ENCODE measurements around the gene CAPN9.

Gene CAPN9

DNA sequence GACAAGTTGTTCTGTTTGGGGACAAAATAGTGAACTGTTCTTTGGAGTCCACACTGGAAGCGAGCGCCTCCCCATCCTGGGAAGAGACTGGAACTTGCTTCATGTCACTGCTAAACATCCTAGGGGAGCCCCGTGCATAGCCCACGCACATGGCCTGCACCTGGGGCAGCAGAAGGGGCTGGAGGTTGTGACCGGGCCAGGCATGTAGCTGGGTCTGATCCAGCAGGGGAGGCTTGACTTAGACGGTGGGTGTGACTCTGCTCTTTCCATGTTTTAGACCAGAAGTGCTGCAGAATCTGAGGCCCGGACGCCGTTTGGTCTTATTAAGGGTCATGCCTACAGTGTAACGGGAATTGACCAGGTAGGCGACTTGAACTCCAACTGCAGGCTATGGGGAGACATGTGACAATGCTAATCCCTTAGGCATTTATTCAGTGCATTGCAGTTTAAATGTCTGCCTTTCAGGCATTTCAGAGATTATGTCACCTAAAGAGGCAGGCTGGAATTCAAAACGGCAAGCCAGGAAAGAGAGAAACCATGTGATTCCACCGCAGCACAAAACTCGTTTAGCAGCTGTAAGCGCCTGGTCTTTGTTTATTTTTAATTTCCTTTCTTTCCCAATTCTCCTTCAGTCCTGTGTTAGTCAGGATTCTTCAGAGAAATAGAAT, 21.8 kb downstream of the CAPN9 start:
- peak; percentile 32 for DNase-seq (ENCODE audit: low spot score)

DNA sequence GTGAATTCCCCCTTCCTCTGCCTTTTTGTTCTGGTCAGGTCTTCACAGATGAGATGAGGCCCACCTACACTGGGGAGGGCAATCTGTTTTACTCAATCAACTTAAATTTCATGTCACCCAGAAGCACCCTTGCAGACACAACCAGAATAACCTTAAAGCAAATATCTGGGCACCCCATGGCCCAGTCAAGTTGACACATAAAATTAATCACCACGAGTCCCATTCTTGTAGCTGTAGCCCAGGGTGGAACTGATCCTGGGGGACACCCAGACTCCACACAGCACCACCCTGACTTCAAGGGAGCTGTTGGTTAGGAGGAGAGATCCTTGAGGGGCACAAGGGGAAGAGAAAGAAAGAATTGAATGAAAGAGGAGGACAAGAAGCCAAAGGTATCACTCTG, 23.1 kb downstream of the CAPN9 start:
- DNase-seq (ENCODE audit: low spot score): no peak

DNA sequence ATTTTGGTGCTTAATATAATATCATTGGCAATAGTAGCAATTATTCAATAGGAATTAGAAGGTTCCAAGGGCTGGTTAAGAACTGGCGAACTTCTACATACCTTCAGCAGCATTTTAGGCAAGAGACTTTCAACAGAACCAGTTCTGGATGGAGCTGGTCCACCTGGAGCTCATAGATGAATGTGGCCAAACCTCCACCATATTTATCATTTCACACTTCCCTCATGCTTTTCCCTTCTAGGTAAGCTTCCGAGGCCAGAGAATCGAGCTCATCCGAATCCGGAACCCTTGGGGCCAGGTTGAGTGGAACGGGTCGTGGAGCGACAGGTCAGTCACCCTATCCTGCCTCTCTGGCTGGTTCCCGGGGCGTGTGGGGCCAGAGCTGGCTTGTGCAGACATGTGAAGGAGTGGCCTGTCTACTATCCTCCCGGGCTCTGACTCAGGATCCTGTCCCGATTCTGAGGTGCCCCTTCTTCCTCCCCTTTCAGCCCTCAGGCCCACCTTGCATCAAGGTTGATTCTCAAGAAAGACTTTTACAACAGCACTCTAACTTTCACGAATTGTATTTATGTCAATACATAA, 24.7 kb downstream of the CAPN9 start:
- DNase-seq (ENCODE audit: low spot score): no peak

DNA sequence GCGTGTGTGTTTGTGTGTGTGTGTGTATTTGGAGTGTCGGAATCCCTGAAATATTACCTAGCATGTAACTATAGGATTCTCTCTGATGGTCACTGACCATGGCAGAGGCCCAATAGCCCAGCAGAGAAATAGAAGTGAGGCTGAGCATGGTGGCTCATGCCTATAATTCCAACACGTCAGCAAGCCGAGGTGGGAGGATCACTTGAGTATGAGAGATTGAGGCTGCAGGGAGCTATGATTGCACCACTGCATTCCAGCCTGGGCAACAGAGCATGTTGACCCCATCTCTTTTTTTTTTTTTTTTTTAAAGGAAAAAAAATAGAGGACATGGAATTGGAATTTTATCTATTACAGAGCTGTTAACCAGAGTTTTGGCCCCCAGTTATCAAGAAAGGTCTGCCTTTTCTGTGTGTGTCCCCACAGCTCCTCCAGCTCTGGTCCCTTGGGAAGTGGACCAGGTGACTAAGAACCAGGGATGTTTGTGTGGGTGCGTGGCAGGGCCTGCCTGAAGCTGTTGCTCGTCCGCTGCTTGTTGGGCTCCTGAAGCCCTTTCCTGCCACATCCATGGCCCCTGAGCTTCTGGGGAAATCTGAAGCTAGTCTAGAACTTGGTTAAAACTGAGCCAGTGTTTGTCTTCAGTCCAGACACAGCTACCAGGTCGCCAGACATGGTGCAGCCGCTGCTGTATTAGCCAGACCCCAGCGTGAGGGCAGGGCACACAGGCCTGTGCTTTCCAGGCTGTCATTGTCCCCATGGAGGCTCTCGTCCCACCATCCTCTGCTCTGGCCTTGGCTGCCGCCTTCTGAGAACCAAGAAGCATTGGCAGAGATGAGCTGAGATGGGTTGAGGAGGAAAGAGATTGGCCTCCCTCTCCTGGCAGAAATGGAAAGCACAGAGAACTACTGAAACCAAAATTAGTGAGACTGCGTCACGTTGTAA, 25.5 kb downstream of the CAPN9 start:
- peak; percentile 85 for DNase-seq (ENCODE audit: low spot score)

DNA sequence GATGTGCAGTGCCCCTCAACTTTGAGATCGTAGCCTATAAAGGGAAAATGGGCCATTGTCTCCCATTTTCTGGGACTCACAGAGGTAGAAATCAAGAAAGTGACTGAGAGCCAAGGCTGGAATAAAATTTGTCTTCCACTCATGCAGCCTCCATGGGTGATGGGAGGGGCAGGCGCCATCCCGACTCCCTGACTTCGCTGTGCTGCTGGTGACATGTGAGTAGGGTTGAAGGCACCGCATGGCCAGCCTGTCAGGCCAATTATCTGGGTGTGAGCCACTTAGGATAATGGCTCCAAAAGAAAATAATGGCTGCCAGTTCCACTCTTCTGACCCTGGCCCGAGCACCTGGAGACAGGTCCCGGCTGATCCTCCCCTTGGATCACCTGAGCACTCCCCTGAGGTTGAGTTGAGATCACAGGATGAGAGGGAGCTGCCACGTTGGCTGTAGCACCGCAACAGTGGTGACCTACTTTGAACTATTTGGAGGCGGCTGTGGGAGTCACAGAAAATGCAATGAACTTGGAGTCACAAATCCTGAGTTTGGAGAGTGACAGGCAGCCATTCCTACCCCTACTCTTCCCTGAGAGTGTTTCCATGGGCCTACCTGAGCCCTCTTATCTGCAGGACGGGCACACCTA, 26.3 kb downstream of the CAPN9 start:
- no peak for DNase-seq (ENCODE audit: low spot score)

DNA sequence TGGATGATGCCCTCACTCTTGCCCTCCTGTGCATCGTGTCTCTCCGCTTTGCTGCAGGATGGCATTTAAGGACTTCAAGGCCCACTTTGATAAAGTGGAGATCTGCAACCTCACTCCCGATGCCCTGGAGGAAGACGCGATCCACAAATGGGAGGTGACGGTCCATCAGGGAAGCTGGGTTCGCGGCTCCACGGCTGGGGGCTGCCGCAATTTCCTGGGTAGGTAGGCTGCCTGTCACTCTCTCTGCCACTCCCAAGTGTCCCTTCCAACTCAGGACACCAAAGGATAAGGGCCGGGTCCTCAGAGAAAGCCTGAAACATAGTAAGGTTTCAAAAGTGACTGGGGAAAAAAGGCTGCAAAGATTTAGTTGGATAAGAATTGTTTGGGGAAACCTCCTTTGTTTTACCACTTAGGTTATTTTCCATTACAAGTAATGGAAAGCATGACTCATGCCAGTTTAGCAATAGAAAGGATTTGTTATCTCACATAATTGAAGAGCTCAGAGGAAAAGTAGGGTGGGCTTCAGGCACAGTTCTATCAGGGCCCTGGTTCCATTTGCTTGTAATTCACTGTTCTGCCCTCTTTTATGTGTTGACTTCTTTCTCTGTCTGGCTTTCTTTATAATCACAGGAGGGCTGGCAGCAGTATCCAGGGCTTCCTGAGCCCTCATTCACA, 31.9 kb downstream of the CAPN9 start:
- DNase-seq (ENCODE audit: low spot score): no peak

DNA sequence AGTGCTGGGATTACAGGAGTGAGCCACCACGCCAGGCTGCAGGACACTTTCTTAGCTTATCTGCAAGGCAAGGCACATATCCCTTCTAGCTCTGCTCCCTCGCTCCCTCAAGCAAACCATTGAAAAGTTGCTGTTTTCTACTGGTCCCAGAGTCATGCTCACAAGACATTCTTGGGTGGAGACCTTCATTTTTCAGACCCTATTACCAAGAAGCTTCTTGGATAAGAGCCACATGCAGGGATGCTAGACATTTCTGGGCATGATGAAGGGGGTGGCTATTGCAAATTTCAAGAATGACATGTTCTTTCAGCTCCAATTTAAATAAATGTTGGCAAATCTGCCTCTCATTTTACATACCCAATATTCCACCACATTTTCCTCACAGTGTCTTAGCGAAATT, 33.9 kb downstream of the CAPN9 start:
- no peak for DNase-seq (ENCODE audit: low spot score)

DNA sequence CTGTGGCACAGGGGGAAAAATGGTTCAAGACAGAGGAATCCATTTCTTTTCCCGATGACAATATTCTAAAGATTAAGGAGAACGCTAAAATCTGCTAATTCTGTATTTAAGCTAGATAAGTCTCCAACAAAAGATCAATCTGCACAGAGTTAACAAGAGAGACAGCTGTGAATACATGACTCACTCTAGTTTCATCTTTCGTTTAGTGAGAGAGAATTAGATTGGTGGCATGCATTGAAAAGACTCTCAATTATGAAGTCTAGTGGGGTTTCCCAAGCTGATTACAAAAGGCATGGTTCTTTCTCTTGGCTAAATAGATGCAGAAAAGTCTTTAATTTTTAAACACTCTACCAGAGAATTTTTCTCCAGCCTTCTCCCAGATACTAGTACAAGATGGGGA, 34.4 kb downstream of the CAPN9 start:
- no peak for DNase-seq (ENCODE audit: low spot score)

DNA sequence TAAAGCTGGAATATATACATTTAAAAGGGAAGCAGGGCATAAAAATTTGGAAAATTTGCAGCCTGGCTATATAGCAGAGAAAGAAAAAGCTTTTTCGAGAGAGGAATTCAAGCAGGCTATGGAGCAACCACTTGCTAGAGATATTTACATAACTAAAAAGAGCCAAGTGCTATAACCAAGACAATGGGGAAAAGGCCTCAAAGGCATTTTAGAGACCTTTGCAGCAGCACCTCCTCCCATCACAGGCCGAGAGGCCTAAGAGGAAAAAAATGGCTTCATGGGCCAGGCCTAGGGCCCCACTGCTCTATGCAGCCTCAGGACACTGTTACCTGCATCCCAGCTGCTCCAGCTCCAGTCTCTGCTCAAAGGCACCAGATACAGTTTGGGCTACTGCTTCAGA, 37.0 kb downstream of the CAPN9 start:
- DNase-seq (ENCODE audit: low spot score): no peak

DNA sequence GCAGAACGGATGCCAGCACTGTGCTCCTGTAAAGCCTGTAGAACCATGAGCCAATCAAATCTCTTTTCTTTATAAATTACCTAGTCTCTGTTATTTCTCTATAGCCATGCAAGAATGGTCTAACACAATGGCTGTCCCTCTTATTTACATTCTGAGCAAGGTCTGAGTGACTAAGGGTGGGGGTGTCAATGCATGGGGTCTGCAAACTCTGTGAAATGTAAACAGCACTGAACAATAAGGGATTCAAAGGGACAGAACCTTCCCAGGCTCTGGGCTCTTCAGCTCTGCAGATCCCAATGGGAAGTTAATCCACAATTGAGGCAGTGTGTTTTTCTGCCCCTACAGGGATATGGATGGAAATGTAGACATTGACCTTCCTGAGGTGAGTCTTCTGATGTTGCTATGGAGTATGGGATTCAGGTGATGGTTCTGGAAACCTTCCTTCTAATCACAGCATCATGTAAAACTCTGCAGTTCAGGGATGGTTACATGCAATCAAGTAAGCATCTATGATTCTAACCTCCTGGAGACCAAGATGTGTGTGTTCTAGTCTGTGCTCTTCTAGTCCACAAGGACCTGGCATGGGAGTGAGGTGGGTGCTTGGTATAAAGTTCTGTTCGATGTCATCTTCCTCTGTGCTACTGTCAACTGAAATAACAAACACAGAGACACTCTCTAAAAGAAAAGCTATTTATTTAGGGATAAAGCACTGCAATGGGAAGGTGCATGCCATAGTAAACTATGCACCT, 38.6 kb downstream of the CAPN9 start:
- no peak for DNase-seq (ENCODE audit: low spot score)

DNA sequence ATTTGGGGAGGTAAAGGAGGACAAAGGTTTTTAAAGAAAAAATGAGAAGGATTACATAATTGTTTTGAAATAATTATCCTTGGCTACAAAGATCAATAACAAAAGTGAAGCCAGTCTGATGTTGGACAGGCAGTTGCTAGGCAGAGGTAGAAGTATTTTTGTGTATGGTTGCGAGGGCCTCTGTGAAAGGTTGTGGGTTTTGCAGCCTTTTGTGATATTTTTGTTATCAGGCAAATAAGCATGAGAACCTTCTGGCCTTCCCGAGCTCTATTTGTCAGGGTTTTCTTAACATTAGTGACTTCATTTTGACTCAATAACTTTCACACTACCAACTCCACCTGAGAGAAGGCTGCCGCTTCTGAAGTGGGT, 39.2 kb downstream of the CAPN9 start:
- no peak for DNase-seq (ENCODE audit: low spot score)

DNA sequence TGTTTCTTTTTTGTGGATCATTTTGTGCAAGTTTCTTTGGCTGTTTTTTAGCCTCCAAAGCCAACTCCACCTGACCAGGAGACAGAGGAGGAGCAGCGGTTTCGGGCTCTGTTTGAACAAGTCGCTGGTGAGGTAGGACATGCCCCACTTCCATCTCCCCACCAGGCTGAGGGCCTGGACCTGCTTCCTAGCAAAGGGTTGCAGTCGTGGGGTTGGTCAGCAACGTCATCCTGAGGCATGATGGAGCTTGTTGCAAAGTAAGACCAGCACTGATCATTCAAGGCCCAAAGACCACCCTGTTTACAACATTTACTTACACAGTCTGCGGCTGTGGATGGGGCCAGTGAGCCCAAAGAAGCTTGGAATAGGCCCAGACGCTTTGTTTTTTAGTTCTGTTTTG, 40.3 kb downstream of the CAPN9 start:
- DNase-seq (ENCODE audit: low spot score): no peak

DNA sequence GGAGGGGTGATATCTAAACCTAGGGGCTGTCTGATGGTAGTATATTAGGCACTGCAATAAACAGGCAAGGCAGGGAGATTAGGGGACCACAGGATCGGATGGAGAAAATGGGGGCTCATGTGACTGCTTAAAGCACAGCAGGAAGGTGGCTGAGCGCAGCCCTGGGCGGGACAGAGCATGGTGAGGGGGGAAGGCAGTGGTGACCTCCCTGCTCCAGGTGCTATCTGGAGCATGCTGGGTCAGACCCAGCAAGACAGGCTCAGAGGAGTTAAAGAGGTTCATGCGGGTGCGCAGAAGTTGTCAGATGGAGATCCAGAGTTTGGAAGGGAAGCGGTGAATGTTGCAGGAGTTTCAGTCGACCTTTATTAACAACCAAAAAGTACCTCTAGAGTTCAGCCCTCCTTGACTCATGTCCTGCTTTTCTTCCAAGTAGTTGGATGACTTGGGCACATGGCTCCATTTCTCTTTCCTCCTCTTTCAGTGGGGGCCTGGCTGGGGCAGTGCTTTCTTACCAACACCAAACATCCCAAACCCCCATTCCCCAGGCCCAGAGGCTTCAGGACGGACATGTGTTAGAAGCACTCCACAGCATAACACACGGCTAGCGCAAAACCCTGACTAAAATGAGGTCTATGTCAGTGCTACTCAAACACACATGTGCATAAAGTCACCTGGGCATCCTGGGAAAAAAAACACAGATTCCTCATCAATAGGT, 41.5 kb downstream of the CAPN9 start:
- no peak for DNase-seq (ENCODE audit: low spot score)

DNA sequence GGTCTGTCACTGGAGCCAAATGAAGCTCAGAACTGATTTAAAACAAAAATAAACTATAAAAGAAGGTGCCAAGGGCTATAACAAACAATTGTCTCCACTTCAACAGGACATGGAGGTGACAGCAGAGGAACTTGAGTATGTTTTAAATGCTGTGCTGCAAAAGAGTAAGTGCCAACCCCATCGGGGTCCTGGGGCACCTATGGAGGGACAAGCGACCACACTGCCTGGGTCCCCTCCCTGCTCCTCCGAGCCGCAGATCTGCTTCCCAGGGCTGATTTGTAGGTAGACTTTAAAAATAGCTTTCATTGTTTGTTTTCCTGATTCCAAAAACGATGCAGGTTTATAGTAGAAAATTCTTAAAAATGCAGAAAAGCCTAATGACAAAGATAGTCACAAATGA, 42.8 kb downstream of the CAPN9 start:
- DNase-seq (ENCODE audit: low spot score): no peak

DNA sequence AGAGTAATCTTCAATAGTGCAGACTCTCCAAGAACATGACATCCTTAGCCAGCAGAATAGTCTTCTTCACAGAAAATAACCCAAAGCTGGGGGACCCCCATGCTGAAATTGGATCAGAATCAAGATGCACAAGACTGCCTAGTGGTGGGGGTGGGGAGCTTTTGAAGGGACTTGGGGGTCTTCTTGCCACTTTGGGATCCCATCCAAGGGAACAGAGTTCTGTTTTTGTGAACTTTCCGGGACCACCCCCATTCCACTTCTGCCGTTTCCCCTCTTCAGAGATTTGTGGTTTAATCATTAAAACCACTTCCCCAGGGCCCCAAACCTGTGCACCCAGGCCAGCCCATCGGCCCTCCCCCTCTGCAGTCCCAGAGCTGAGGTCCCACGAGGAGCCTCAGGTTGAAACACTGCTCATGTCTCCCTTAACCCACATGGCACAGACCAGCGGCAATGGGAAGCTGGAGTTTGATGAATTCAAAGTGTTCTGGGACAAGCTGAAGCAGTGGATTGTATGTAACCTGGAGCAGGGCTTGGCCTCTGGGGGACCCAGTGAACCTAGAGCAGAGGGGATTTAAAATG, 44.9 kb downstream of the CAPN9 start:
- DNase-seq (ENCODE audit: low spot score): no peak

DNA sequence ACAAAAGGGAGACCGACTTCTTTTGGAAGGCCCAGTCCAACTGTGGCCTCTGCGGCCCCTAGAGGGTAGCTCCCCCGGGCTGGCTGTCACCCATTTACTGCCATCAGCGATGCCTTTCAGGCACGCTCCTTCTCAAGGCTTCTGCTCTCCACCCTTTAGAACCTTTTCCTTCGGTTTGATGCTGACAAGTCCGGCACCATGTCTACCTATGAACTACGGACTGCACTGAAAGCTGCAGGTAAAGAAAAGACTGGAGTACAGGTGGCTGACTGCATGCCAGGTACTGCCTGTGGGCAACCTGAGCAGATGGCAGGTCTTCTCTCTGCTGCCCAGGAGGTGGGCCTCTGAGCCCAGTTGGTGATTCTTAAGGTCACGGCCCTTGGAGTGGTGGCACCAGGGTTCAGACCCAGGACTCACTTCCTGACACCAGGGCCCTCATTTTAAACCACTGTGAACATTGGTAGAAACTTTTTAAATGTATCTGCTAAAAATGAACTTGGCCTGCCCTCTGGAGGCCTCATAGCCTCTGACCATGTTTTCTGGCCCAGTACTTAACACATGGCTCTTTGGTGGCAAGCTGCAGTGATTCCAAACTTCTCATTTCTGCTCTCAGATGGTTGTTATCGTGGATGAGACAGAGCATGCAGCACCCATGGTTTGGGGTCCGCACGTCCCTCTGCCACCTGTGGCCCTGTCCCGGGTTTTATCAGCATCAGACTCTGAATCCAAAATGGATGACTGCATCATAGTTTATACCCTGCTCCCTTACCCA, 45.7 kb downstream of the CAPN9 start:
- no peak for DNase-seq (ENCODE audit: low spot score)

DNA sequence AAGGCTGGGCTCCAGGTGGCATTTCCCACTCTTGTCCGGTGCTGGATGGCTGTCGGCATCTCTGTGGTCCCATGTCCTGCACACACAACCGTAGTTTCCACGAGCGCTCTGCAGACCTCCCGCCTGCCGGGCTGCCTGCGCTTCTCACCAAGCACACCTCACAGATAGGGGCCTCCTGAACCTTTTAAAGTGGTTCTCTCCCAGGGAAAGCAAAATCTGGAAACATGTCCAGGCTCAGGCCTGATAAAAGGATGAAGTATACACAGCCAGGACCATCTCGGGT, 46.2 kb downstream of the CAPN9 start:
- DNase-seq (ENCODE audit: low spot score): no peak

DNA sequence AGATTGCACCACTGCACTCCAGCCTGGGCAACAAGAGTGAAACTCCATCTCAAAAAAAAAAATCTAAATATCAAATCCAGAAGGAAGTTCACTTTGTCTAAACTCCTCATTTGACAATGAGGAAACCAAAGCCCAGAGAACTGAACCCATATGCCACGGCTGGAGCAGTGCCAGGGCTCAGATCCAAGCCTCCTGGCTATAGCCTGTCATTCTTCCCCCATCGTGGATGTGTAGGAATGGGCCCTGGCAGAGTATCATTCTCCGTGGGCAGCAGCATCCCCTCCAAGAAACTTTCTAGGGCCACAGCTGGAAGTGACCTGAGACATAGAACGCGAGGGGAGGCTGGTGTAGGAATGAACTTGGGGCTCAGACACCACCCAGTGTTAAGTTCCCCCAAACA, 47.2 kb downstream of the CAPN9 start:
- DNase-seq (ENCODE audit: low spot score): no peak

DNA sequence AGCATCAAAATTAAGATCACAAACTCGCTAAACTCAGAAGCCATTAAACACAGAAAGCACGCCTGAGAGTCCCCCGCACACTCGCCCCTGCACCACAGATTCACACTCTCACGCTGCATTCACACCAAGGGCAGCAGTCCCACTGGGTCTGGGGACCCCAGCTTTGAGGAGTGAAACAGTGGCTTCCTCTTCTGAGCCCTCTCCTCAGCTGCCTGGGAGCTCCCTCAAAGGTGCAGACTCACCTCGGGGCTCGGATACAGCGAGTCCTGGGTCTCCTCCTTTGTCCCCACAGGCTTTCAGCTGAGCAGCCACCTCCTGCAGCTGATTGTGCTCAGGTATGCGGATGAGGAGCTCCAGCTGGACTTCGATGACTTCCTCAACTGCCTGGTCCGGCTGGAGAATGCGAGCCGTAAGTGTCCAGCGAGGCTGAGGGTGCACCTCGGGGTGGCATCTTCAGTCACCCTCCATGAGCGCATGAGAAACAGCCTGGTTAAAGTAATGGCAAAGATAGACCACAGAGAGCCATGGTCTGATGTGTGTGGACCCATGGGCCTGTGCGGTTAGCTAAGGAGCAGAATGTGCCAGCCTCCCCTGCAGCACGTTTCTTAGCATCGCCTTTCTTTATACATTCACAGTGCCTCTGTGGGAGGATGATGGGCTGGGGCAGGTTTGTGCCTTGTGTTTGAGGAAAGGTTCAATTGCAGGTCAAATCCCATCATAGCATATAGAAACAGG, 47.9 kb downstream of the CAPN9 start:
- no peak for DNase-seq (ENCODE audit: low spot score)
